HCT116 (cell line): ENCODE results near the gene UBE2S.

ENCODE experiments used
- EZH2 ChIP-seq: fragments of 200-600 bp; sonication (generic); IDR thresholded peaks from 2 replicates; pipeline ENCODE4 v1.6.1; 2017; ENCODE audit warnings: antibody characterized with exemption, mixed run types
- EZH2phosphoT487 ChIP-seq: fragments of 200-600 bp; IDR thresholded peaks from 2 replicates; pipeline ENCODE4 v1.6.1; 2018; ENCODE audit warnings: antibody characterized with exemption, borderline replicate concordance
- FOSL1 ChIP-seq: IDR thresholded peaks from 2 replicates; pipeline ENCODE4 v1.6.1; 2012; ENCODE audit warnings: low read depth
- JUND ChIP-seq: IDR thresholded peaks from 2 replicates; pipeline ENCODE4 v1.6.1; 2012
- POLR2A ChIP-seq: IDR thresholded peaks from 2 replicates; pipeline ENCODE4 v1.7.0; 2011; ENCODE audit warnings: borderline replicate concordance; ENCODE audit not compliant: insufficient read depth, insufficient read length; ENCODE audit errors: extremely low read depth
- RAD21 ChIP-seq: IDR thresholded peaks from 2 replicates; pipeline ENCODE4 v1.6.1; 2012; ENCODE audit warnings: low read depth, mild to moderate bottlenecking
- SIN3A ChIP-seq: IDR thresholded peaks from 2 replicates; pipeline ENCODE4 v1.6.1; 2012; ENCODE audit warnings: low read depth
- SP1 ChIP-seq: IDR thresholded peaks from 2 replicates; pipeline ENCODE4 v1.6.1; 2012; ENCODE audit warnings: low read depth
- SRF ChIP-seq: IDR thresholded peaks from 2 replicates; pipeline ENCODE4 v1.6.1; 2012; ENCODE audit warnings: low read depth
- ZBTB33 ChIP-seq: IDR thresholded peaks from 2 replicates; pipeline ENCODE4 v1.6.1; 2011; ENCODE audit warnings: mild to moderate bottlenecking, low read length, moderate library complexity; ENCODE audit not compliant: insufficient replicate concordance; ENCODE audit errors: extremely low read depth
- TF ChIP-seq, protein P1 (sequence below), 3 experiments: fragments of 200-600 bp in 1 of 3; sonication (generic) in 1 of 3; IDR thresholded peaks in 2 of 3; conservative IDR thresholded peaks in 1 of 3; 2 replicates each; pipeline ENCODE4 v1.5.1; 2012 to 2017; ENCODE audit warnings: low read depth in 2 of 3, low read length in 2 of 3, antibody characterized with exemption in 1 of 3, borderline replicate concordance in 1 of 3, control low read depth in 1 of 3, mild to moderate bottlenecking in 1 of 3, mixed read lengths in 1 of 3, mixed run types in 1 of 3, moderate library complexity in 1 of 3; ENCODE audit not compliant: insufficient read depth in 1 of 3
- TF ChIP-seq, protein P2 (sequence below): IDR thresholded peaks from 2 replicates; pipeline ENCODE4 v1.6.1; 2012

- no peak for TF ChIP-seq EZH2phosphoT487
- no peak for TF ChIP-seq POLR2A
- TF ChIP-seq, protein P1, sequence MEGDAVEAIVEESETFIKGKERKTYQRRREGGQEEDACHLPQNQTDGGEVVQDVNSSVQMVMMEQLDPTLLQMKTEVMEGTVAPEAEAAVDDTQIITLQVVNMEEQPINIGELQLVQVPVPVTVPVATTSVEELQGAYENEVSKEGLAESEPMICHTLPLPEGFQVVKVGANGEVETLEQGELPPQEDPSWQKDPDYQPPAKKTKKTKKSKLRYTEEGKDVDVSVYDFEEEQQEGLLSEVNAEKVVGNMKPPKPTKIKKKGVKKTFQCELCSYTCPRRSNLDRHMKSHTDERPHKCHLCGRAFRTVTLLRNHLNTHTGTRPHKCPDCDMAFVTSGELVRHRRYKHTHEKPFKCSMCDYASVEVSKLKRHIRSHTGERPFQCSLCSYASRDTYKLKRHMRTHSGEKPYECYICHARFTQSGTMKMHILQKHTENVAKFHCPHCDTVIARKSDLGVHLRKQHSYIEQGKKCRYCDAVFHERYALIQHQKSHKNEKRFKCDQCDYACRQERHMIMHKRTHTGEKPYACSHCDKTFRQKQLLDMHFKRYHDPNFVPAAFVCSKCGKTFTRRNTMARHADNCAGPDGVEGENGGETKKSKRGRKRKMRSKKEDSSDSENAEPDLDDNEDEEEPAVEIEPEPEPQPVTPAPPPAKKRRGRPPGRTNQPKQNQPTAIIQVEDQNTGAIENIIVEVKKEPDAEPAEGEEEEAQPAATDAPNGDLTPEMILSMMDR (IDR thresholded peaks at IDR 0.05 in 2 of 3, conservative IDR thresholded peaks at IDR 0.05 in 1 of 3; ENCODE audit: borderline replicate concordance in 1 of 3, insufficient read depth in 1 of 3, low read depth in 2 of 3, low read length in 2 of 3): no peak
- TF ChIP-seq JUND: no peak
- TF ChIP-seq SRF: no peak
- TF ChIP-seq, protein P2, sequence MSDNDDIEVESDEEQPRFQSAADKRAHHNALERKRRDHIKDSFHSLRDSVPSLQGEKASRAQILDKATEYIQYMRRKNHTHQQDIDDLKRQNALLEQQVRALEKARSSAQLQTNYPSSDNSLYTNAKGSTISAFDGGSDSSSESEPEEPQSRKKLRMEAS: no peak
- no peak for TF ChIP-seq SP1
- TF ChIP-seq FOSL1: no peak
- no peak for TF ChIP-seq ZBTB33
- TF ChIP-seq EZH2: no peak
- no peak for TF ChIP-seq SIN3A
- no peak for TF ChIP-seq RAD21
Measured at GRCh38 chr19:55383279-55384130, 24.1 kb downstream of the UBE2S start.
